GM20431 (cell line): ENCODE results near the gene RBM33.
"Not testable (repeated sequence)": the region's sequence is repeated elsewhere in the genome, so short reads cannot be mapped to it uniquely, and the experiment has no call there.

ENCODE experiments used
- in situ Hi-C: fragments of 300-500 bp; cut with MseI, MboI; formaldehyde crosslinking; loops from one replicate; pipeline ENCODE4 v1.15.0; 2020; ENCODE audit warnings: low sequenced_read_pairs; ENCODE audit not compliant: unreplicated experiment

The RBM33 gene

GRCh38 chr7:155644178-155644970 is at the start of gene RBM33:
RBM33 (plus strand) TSS chr7:155644661; CDS start chr7:155644877, 216 bp downstream.
- in situ Hi-C loops: no loop called here

- in situ Hi-C loops: loop anchor here (10.0 kb wide), 2 partner anchors 140 to 170 kb away; no protein-coding TSS in a partner anchor
Measured at GRCh38 chr7:155594961-155595366, 49.5 kb upstream of the RBM33 start.

- in situ Hi-C loops: loop anchor here (10.0 kb wide), 2 partner anchors 137 to 167 kb away; no protein-coding TSS in a partner anchor
Measured at GRCh38 chr7:155597753-155598140, 46.7 kb upstream of the RBM33 start.

DNA sequence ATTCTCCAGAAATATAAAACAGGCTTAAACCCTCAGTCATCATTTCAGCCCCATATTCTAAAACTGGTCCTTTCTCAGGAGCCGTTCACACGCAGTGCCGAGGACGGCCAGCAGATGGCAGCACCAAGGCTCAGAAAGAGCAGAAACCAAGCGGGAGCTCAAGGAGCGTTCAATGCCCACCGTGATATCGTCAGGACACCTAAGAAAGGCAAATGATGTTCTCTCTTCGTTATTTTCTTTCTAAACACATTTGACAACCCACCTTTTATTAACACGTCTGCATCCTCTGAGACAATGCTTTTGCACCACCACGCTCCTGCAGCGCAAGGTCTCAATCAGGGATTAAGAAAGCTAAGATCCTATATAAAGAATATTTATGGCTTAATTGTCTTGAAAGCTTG is 45.7 kb upstream of the RBM33 start:
- in situ Hi-C loops: loop anchor here (10.0 kb wide), 2 partner anchors 136 to 166 kb away; no protein-coding TSS in a partner anchor

DNA sequence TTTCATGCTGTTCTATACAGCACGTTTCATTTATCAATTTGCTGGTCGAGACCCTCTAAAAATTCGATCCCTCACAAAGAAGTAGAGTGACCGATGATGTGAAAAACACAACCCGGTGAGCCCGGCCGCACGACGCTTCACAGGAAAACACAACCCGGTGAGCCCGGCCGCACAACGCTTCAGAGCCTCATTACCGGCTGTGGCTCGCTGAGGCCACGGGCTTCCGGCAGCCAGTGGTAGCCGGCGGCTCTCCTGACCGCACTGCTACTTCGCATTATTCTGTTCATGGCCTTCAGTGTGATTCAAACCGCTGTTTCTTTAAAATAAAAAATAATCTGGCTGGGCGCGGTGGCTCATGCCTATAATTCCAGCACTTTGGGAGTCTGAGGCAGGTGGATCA is 42.3 kb upstream of the RBM33 start:
- in situ Hi-C loops: no loop called here

GRCh38 chr7:155602750-155603149 is 41.7 kb upstream of the RBM33 start:
- in situ Hi-C loops: no loop called here

- in situ Hi-C loops: no loop called here
Measured at GRCh38 chr7:155603205-155603857, 41.1 kb upstream of the RBM33 start.

DNA sequence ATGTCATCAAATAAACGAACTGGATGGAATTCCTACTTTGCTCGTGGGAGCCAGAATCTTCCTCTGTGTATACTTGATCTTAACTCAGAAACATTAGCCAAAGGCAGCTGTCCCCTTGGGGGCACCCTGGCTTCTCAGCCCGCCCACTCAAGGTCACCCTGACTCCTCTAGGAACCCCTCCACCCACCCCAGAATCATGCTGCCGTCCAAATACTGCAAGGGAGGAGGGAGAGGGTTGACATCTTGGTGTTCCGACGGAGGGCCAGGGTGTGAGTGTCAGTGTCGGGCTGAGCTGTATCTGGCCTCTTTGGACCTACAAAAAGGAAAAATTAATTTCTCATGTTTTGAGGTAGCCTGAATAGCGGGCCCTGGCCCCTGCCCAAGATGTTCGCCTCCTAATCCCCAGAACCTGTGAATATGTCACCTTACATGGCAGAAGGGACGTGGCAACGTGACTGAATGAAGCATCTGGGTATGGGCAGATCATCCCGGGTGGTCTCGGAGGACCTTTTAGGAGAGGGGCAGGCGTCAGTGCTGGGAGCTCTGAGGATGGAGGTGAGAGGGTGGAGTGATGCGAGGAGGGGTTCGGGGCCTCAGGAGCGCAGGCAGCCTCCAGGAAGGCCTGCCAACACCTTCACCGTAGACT is 40.5 kb upstream of the RBM33 start:
- in situ Hi-C loops: no loop called here

DNA sequence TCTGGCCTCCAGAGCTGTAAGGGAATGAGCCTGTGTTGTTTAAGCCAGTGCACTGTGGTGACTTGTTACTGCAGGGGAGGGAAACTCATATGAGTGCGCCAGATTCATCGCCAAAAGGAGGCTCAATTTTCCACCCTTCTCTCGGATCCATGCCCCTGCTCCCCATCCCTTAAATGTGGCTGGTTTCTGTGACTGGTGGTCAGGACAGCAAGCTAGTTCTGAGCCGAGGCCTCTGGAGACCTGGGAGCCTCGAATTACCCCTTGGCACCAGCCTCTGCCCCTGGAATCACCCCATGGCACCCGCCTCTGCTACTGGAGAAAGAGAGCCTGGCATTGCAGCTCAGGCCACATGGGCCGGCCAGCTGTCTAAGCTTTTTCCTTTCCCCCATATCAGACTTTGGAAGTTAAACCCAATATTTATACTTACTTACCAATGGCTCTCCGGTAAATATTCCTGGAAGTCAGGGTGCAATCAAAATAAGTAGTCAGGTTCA is 39.9 kb upstream of the RBM33 start:
- in situ Hi-C loops: no loop called here

DNA sequence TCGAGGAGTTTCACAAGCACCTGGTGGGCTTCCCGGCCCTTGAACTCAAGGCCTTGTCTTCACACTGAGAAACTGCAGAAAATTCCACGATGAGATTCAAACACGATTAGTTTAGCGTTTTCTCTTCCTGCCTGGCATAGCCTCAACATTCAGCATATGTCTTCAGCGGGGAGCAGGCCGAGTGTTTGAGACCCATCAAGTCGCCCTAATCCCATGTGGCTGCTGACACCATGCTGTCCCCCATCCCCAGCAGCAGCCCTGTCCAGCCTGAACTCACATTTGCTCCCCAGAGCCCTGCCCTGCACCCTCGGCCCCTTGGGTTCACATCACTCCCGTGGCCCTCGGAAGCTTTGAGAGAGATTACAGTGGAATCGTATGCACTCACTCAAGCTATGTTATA is 35.3 kb upstream of the RBM33 start:
- in situ Hi-C loops: no loop called here

GRCh38 chr7:155610633-155611193 is 33.7 kb upstream of the RBM33 start:
- in situ Hi-C loops: no loop called here

DNA sequence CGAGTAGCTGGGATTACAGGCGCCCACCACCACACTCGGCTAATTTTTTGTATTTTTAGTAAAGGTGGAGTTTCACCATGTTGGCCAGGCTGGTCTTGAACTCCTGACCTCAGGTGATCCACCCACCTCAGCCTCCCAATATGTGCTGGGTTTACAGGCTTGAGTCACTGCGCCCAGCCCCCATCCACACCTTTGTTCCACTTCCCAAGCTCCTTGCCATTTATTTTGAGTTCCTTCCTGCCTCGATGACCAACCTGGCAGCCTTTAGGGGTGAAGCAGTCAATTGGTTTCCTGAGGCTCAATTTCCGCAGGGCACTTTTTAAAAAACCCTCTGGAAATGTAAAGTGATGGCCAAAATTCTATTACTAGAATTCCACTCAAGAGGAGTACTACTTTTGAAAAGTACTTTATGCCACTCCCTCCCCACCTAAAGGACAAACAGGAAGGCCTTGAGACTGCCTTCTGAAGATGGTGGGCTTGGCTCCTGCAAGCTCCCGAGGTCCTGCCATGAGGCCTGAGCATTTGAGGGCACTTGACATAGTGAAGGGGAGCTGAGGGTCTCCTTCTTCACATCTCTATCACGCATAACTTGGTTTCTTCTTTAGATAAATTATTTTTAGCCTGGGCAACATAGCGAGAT is 32.5 kb upstream of the RBM33 start:
- in situ Hi-C loops: no loop called here

- in situ Hi-C loops: no loop called here
Measured at GRCh38 chr7:155612658-155613057, 31.8 kb upstream of the RBM33 start.

GRCh38 chr7:155615085-155615484 is 29.4 kb upstream of the RBM33 start:
- in situ Hi-C loops: not testable (repeated sequence)

GRCh38 chr7:155618708-155619633 is 25.5 kb upstream of the RBM33 start:
- in situ Hi-C loops: no loop called here

DNA sequence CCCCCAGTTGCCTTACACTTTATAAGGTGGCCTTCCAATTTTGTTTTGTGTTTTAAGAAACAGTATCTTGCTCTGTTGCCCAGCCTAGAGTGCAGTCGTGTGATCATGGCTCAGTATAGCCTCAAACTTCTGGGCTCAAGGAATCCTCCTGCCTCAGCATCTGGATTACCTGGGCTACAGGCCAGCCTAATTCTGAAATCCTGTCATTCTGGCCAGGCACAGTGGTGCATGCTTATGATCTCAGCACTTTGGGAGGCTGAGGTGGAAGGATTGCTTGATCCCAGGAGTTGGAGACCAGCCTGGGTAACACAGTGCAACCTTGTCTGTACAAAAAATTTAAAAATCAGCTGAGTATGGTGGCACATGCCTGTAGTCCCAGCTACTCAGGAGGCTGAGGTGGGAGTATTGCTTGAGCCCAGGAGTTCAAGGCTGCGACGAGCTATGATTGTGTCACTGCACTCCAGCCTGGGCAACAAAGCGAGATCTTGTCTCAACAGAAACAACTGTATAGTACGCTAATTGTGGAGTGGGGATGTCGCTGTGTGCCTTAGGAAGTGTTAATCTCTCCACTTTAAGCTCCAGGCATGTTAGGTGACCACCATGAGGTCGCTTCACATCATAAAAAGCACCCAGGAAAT is 24.7 kb upstream of the RBM33 start:
- in situ Hi-C loops: no loop called here

GRCh38 chr7:155620497-155620896 is 24.0 kb upstream of the RBM33 start:
- in situ Hi-C loops: no loop called here

GRCh38 chr7:155621418-155621980 is 23.0 kb upstream of the RBM33 start:
- in situ Hi-C loops: no loop called here
